GM23338 (cell line): ENCODE results near the gene SCCPDH. TPM values are rescaled to one million over a fixed set of nuclear protein-coding genes. Genes with fewer than 3 reads are reported as not detected.

Experiments used
- ATAC-seq: fragments of 200-7000 bp; cut with Tn5 transposase; 3 replicates; pipeline ENCODE4 v1.9.1; 2020
- DNase-seq: peaks from one replicate; pipeline ENCODE4 v3.0.0-alpha.2; 2015; ENCODE audit warnings: low spot score
- H2AFZ ChIP-seq: fragments of 200-600 bp; sonication (generic); 2 replicates; pipeline ENCODE4 v1.8.0; 2016; ENCODE audit warnings: antibody characterized with exemption, mild to moderate bottlenecking, moderate library complexity
- H3F3A ChIP-seq: fragments of 200-600 bp; sonication (generic); replicated peaks from 2 replicates; pipeline ENCODE4 v1.8.0; 2017; ENCODE audit warnings: antibody characterized with exemption, mixed run types, low read depth
- H3K27ac ChIP-seq: fragments of 200-600 bp; sonication (generic); 2 replicates; pipeline ENCODE4 v1.6.1; 2016; ENCODE audit warnings: low read depth
- H3K27me3 ChIP-seq: fragments of 200-600 bp; sonication (generic); 2 replicates; pipeline ENCODE4 v1.8.0; 2016; ENCODE audit warnings: mild to moderate bottlenecking, mixed run types, moderate library complexity; ENCODE audit not compliant: insufficient read depth
- H3K36me3 ChIP-seq: fragments of 200-600 bp; sonication (generic); 2 replicates; pipeline ENCODE4 v1.8.0; 2016; ENCODE audit warnings: mild to moderate bottlenecking; ENCODE audit not compliant: insufficient read depth
- H3K4me1 ChIP-seq: fragments of 200-600 bp; sonication (generic); 2 replicates; pipeline ENCODE4 v1.8.0; 2016; ENCODE audit warnings: mild to moderate bottlenecking, moderate library complexity; ENCODE audit not compliant: insufficient read depth
- H3K4me2 ChIP-seq: fragments of 200-600 bp; sonication (generic); 2 replicates; pipeline ENCODE4 v1.7.1; 2017; ENCODE audit warnings: mixed run types
- H3K4me3 ChIP-seq: fragments of 200-600 bp; sonication (generic); 2 replicates; pipeline ENCODE4 v1.6.1; 2016; ENCODE audit warnings: mixed run types
- H3K79me2 ChIP-seq: fragments of 200-600 bp; sonication (generic); replicated peaks from 2 replicates; pipeline ENCODE4 v1.8.0; 2017; ENCODE audit warnings: mild to moderate bottlenecking; ENCODE audit not compliant: insufficient read depth
- H3K9me2 ChIP-seq: fragments of 200-600 bp; sonication (generic); 2 replicates; pipeline ENCODE4 v1.8.0; 2017; ENCODE audit not compliant: insufficient read depth
- H4K20me1 ChIP-seq: fragments of 200-600 bp; sonication (generic); replicated peaks from 2 replicates; pipeline ENCODE4 v1.8.0; 2017; ENCODE audit warnings: mild to moderate bottlenecking; ENCODE audit not compliant: insufficient read depth
- H3K27ac Mint-ChIP-seq: 2 replicates; pipeline ENCODE4 v1.8.0; 2020; ENCODE audit warnings: inconsistent platforms, mild to moderate bottlenecking, moderate library complexity, mixed read lengths
- H3K27me3 Mint-ChIP-seq: 3 replicates; pipeline ENCODE4 v1.8.0; 2022; ENCODE audit warnings: low read depth, mild to moderate bottlenecking, moderate library complexity, mixed read lengths, inconsistent platforms; ENCODE audit not compliant: insufficient read depth, poor library complexity
- H3K36me3 Mint-ChIP-seq: 3 replicates; pipeline ENCODE4 v1.8.0; 2021; ENCODE audit warnings: low read depth, mild to moderate bottlenecking, inconsistent platforms, moderate library complexity, mixed read lengths
- H3K4me1 Mint-ChIP-seq: 3 replicates; pipeline ENCODE4 v1.8.0; 2020; ENCODE audit warnings: mild to moderate bottlenecking, inconsistent platforms, mixed read lengths
- H3K4me3 Mint-ChIP-seq: 3 replicates; pipeline ENCODE4 v1.8.0; 2021; ENCODE audit warnings: moderate library complexity, mild to moderate bottlenecking, inconsistent platforms, mixed read lengths
- H3K9me3 Mint-ChIP-seq: 3 replicates; pipeline ENCODE4 v1.8.0; 2020; ENCODE audit warnings: moderate library complexity, mild to moderate bottlenecking, inconsistent platforms, mixed read lengths
- CREB1 ChIP-seq: fragments of 250-450 bp; sonication (Bioruptor Pico); IDR thresholded peaks from 2 replicates; pipeline ENCODE4 v1.5.0; 2020; ENCODE audit warnings: low read depth, mild to moderate bottlenecking, moderate library complexity
- EZH2 ChIP-seq: fragments of 200-600 bp; sonication (generic); IDR thresholded peaks from one replicate; pipeline ENCODE4 v1.8.0; 2017; ENCODE audit warnings: antibody characterized with exemption, mild to moderate bottlenecking, low read depth; ENCODE audit not compliant: unreplicated experiment
- JUNB ChIP-seq: IDR thresholded peaks from one replicate; pipeline ENCODE4 v1.6.1; 2016; ENCODE audit warnings: antibody characterized with exemption; ENCODE audit not compliant: unreplicated experiment
- POLR2AphosphoS5 ChIP-seq: IDR thresholded peaks from 2 replicates; pipeline ENCODE4 v1.6.1; 2016; ENCODE audit warnings: antibody characterized with exemption, low read depth
- STAT1 ChIP-seq: IDR thresholded peaks from one replicate; pipeline ENCODE4 v1.6.1; 2016; ENCODE audit warnings: antibody characterized with exemption; ENCODE audit not compliant: unreplicated experiment
- polyA plus RNA-seq: library from polyadenylated mRNA; unstranded; fragments of >200 nt; fragmentation: Nextera tagmentation; extraction: Ambion mirVana; gene quantifications from 2 replicates; pipeline ENCODE4 v1.2.1, GENCODE V29; 2016
- total RNA-seq: library from RNA; depleted of rRNA; stranded (reverse); fragments of >200 nt; shearing (Covaris generic); gene quantifications from 2 replicates; pipeline ENCODE4 v1.2.3, GENCODE V29; 2014
- TF ChIP-seq, protein P1 (sequence below): fragments of 250-450 bp; sonication (Bioruptor Pico); IDR thresholded peaks from 2 replicates; pipeline ENCODE4 v1.5.0; 2020; ENCODE audit warnings: mild to moderate bottlenecking, moderate library complexity
- TF ChIP-seq, protein P2 (sequence below), 2 experiments: fragments of 200-600 bp in 1 of 2; sonication (generic) in 1 of 2; conservative IDR thresholded peaks; 2 replicates each; pipeline versions ENCODE4 v1.5.1 to v1.6.1; 2016 to 2017; ENCODE audit warnings: antibody characterized with exemption in 2 of 2, low read depth in 2 of 2, mild to moderate bottlenecking in 2 of 2, moderate library complexity in 1 of 2
- TF ChIP-seq, protein P3 (sequence below): IDR thresholded peaks from one replicate; pipeline ENCODE4 v1.6.1; 2018; ENCODE audit warnings: antibody characterized with exemption; ENCODE audit not compliant: unreplicated experiment
- TF ChIP-seq, protein P4 (sequence below): IDR thresholded peaks from 2 replicates; pipeline ENCODE4 v1.6.1; 2016; ENCODE audit warnings: antibody characterized with exemption

The SCCPDH gene
- total and polyA plus RNA-seq, 2 experiments from 2014 or later, result 14.4 to 18.8 TPM

DNA sequence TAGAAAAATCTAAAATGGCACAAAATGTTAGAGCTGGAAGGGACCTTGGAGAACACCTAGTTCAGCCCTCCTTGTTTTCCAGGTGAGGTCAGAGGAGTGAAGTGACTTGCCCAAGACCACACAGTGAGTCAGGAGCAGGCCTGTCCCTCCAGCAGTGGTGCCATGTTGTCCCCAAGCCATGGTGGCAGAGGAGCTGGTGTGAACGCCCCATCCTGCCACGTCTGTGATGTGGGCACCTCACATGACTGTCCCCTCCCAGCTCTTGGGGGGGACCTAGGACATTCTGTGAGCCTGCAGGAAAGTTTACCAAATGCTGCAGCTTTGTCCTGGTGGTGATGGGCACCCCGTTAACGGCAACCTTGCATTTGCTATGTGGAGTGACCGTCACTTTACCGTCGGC is 66.2 kb downstream of the SCCPDH start (continued):
- TF ChIP-seq, protein P1, sequence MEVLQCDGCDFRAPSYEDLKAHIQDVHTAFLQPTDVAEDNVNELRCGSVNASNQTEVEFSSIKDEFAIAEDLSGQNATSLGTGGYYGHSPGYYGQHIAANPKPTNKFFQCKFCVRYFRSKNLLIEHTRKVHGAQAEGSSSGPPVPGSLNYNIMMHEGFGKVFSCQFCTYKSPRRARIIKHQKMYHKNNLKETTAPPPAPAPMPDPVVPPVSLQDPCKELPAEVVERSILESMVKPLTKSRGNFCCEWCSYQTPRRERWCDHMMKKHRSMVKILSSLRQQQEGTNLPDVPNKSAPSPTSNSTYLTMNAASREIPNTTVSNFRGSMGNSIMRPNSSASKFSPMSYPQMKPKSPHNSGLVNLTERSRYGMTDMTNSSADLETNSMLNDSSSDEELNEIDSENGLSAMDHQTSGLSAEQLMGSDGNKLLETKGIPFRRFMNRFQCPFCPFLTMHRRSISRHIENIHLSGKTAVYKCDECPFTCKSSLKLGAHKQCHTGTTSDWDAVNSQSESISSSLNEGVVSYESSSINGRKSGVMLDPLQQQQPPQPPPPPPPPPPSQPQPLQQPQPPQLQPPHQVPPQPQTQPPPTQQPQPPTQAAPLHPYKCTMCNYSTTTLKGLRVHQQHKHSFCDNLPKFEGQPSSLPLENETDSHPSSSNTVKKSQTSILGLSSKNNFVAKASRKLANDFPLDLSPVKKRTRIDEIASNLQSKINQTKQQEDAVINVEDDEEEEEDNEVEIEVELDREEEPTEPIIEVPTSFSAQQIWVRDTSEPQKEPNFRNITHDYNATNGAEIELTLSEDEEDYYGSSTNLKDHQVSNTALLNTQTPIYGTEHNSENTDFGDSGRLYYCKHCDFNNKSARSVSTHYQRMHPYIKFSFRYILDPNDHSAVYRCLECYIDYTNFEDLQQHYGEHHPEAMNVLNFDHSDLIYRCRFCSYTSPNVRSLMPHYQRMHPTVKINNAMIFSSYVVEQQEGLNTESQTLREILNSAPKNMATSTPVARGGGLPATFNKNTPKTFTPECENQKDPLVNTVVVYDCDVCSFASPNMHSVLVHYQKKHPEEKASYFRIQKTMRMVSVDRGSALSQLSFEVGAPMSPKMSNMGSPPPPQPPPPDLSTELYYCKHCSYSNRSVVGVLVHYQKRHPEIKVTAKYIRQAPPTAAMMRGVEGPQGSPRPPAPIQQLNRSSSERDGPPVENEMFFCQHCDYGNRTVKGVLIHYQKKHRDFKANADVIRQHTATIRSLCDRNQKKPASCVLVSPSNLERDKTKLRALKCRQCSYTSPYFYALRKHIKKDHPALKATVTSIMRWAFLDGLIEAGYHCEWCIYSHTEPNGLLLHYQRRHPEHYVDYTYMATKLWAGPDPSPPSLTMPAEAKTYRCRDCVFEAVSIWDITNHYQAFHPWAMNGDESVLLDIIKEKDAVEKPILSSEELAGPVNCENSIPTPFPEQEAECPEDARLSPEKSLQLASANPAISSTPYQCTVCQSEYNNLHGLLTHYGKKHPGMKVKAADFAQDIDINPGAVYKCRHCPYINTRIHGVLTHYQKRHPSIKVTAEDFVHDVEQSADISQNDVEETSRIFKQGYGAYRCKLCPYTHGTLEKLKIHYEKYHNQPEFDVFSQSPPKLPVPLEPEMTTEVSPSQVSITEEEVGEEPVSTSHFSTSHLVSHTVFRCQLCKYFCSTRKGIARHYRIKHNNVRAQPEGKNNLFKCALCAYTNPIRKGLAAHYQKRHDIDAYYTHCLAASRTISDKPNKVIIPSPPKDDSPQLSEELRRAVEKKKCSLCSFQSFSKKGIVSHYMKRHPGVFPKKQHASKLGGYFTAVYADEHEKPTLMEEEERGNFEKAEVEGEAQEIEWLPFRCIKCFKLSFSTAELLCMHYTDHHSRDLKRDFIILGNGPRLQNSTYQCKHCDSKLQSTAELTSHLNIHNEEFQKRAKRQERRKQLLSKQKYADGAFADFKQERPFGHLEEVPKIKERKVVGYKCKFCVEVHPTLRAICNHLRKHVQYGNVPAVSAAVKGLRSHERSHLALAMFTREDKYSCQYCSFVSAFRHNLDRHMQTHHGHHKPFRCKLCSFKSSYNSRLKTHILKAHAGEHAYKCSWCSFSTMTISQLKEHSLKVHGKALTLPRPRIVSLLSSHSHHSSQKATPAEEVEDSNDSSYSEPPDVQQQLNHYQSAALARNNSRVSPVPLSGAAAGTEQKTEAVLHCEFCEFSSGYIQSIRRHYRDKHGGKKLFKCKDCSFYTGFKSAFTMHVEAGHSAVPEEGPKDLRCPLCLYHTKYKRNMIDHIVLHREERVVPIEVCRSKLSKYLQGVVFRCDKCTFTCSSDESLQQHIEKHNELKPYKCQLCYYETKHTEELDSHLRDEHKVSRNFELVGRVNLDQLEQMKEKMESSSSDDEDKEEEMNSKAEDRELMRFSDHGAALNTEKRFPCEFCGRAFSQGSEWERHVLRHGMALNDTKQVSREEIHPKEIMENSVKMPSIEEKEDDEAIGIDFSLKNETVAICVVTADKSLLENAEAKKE (CRISPR knock-in tag), result no peak
- no peak for TF ChIP-seq POLR2AphosphoS5

DNA sequence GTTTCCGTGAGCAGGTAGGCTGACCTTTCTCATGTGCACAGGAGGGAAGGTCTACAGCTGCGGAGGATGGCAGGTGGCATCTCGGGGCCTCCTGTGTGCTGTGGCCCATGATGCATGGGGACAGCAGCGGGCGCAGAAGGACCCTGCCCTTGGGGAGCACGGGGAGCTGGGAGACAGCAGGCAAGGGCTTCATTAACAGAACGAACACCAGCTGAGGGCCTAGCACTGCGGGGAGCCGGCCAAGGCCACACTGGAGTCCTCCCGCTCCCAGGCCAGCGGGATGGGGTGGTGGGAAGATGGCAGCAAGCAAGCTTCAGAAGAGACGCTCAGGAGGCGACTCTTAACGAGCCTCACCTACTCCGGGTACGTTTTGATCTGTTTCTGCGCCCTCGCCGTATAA is 66.6 kb downstream of the SCCPDH start:
- H3K4me1 ChIP-seq, result peaks cover 18% of the 10 kb centered on the region
- 0 out of 2 replicates have a peak, but pooled peaks cover 2% of the 10 kb centered on the region for H3F3A ChIP-seq
- no peaks in the 10 kb centered on the region for H3K27me3 ChIP-seq
- Mint-ChIP-seq H3K4me3 (no peak overlapping the region), H3K4me1 (peaks cover 47% of the 10 kb centered on the region), H3K9me3 (peaks cover 10% of the 10 kb centered on the region), H3K27me3 (peaks cover 31% of the 10 kb centered on the region), H3K27ac (no peak overlapping the region), H3K36me3 (peaks cover 7% of the 10 kb centered on the region)
- no peak overlapping the region for H3K4me2 ChIP-seq
- ATAC-seq (no peak), DNase-seq (no peak)
- no peak overlapping the region for H2AFZ ChIP-seq
- H3K36me3 ChIP-seq, result no peaks in the 10 kb centered on the region
- H4K20me1 ChIP-seq, result no peaks in the 10 kb centered on the region
- H3K27ac ChIP-seq, result no peak overlapping the region
- no peaks in the 10 kb centered on the region for H3K79me2 ChIP-seq
- no peaks in the 10 kb centered on the region for H3K9me2 ChIP-seq
- H3K4me3 ChIP-seq, result no peak overlapping the region
- TF ChIP-seq, protein P2, sequence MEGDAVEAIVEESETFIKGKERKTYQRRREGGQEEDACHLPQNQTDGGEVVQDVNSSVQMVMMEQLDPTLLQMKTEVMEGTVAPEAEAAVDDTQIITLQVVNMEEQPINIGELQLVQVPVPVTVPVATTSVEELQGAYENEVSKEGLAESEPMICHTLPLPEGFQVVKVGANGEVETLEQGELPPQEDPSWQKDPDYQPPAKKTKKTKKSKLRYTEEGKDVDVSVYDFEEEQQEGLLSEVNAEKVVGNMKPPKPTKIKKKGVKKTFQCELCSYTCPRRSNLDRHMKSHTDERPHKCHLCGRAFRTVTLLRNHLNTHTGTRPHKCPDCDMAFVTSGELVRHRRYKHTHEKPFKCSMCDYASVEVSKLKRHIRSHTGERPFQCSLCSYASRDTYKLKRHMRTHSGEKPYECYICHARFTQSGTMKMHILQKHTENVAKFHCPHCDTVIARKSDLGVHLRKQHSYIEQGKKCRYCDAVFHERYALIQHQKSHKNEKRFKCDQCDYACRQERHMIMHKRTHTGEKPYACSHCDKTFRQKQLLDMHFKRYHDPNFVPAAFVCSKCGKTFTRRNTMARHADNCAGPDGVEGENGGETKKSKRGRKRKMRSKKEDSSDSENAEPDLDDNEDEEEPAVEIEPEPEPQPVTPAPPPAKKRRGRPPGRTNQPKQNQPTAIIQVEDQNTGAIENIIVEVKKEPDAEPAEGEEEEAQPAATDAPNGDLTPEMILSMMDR (conservative IDR thresholded peaks at IDR 0.05; ENCODE audit: low read depth in 2 of 2), result no peak
- TF ChIP-seq STAT1 (no peak), POLR2AphosphoS5 (no peak), EZH2 (no peak), CREB1 (no peak), JUNB (no peak)
- TF ChIP-seq, protein P3, sequence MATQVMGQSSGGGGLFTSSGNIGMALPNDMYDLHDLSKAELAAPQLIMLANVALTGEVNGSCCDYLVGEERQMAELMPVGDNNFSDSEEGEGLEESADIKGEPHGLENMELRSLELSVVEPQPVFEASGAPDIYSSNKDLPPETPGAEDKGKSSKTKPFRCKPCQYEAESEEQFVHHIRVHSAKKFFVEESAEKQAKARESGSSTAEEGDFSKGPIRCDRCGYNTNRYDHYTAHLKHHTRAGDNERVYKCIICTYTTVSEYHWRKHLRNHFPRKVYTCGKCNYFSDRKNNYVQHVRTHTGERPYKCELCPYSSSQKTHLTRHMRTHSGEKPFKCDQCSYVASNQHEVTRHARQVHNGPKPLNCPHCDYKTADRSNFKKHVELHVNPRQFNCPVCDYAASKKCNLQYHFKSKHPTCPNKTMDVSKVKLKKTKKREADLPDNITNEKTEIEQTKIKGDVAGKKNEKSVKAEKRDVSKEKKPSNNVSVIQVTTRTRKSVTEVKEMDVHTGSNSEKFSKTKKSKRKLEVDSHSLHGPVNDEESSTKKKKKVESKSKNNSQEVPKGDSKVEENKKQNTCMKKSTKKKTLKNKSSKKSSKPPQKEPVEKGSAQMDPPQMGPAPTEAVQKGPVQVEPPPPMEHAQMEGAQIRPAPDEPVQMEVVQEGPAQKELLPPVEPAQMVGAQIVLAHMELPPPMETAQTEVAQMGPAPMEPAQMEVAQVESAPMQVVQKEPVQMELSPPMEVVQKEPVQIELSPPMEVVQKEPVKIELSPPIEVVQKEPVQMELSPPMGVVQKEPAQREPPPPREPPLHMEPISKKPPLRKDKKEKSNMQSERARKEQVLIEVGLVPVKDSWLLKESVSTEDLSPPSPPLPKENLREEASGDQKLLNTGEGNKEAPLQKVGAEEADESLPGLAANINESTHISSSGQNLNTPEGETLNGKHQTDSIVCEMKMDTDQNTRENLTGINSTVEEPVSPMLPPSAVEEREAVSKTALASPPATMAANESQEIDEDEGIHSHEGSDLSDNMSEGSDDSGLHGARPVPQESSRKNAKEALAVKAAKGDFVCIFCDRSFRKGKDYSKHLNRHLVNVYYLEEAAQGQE, result no peak
- TF ChIP-seq, protein P4, sequence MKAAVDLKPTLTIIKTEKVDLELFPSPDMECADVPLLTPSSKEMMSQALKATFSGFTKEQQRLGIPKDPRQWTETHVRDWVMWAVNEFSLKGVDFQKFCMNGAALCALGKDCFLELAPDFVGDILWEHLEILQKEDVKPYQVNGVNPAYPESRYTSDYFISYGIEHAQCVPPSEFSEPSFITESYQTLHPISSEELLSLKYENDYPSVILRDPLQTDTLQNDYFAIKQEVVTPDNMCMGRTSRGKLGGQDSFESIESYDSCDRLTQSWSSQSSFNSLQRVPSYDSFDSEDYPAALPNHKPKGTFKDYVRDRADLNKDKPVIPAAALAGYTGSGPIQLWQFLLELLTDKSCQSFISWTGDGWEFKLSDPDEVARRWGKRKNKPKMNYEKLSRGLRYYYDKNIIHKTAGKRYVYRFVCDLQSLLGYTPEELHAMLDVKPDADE, result no peak
